ENCODE measurements around the gene TAF6.

GRCh38 chr7:100101016-100101862, 17.9 kb downstream of the TAF6 start, which contains the start of the genes AP4M1 and MCM7:
- TF ChIP-seq ZNF701 (tag by site-specific recombination; IDR thresholded peaks at IDR 0.05) (no peak), ZFP3 (tag by site-specific recombination; IDR thresholded peaks at IDR 0.05; ENCODE audit: low read depth) (no peak), ZNF274 (IDR thresholded peaks at IDR 0.05; ENCODE audit: low read length) (no peak), ZNF274 (tag by site-specific recombination; IDR thresholded peaks at IDR 0.05; ENCODE audit: borderline replicate concordance) (no peak), CTCF (tag by site-specific recombination; IDR thresholded peaks at IDR 0.05) (0 out of 2 replicates have a peak, but pooled peaks have one; percentile 5), ZNF621 (tag by site-specific recombination; IDR thresholded peaks at IDR 0.05) (no peak), ZNF707 (tag by site-specific recombination; IDR thresholded peaks at IDR 0.05) (no peak), ZSCAN16 (tag by site-specific recombination; IDR thresholded peaks at IDR 0.05) (no peak), ZNF501 (tag by site-specific recombination; IDR thresholded peaks at IDR 0.05) (peak; percentile 84), GLIS1 (tag by site-specific recombination; IDR thresholded peaks at IDR 0.05) (no peak), ZNF335 (tag by site-specific recombination; conservative IDR thresholded peaks at IDR 0.05) (no peak), HOXC10 (CRISPR knock-in tag; IDR thresholded peaks at IDR 0.05) (no peak), ZNF704 (tag by site-specific recombination; IDR thresholded peaks at IDR 0.05) (no peak), MZF1 (tag by site-specific recombination; IDR thresholded peaks at IDR 0.05; ENCODE audit: borderline replicate concordance) (no peak), ZBTB7A (tag by site-specific recombination; IDR thresholded peaks at IDR 0.05; ENCODE audit: low read depth) (peak; percentile 49; the same call in 1 of the 2 replicates)

Data from HEK293 (cell line).